HG03095 (cell line): ENCODE results near the gene ZNF521.
"Not testable (repeated sequence)": the region's sequence is repeated elsewhere in the genome, so short reads cannot be mapped to it uniquely, and the experiment has no call there.

Experiments
- ATAC-seq: cut with Tn5 transposase; IDR thresholded peaks from one replicate; pipeline ENCODE4 v1.9.1; 2021; ENCODE audit warnings: moderate library complexity; ENCODE audit not compliant: unreplicated experiment

The ZNF521 gene

DNA sequence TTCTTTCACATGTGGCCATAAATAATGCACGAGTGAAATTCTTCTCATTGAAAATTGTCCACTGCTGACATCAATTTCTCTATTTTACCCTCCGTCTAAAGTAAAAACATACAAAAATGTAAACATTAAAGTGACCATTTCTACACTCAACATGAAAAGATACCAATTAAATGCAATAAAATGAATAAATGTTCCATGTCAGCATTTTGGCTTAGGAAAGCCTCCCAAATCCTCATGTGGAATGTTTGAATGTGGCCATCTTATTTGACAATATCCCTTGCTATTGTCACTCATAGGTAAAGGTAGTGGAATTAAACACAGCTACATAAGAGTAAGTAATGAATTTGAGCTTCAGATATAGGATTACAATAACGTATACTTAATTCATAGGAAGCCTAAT lies 60.8 kb downstream of the ZNF521 start:
- no peak for ATAC-seq

- ATAC-seq = no peak
These were observed 62.9 kb downstream of the ZNF521 start for GRCh38 chr18:25289001-25289631.

GRCh38 chr18:25288340-25288938 lies 63.5 kb downstream of the ZNF521 start:
- no peak for ATAC-seq

GRCh38 chr18:25287106-25287505 lies 64.9 kb downstream of the ZNF521 start:
- no peak for ATAC-seq

DNA sequence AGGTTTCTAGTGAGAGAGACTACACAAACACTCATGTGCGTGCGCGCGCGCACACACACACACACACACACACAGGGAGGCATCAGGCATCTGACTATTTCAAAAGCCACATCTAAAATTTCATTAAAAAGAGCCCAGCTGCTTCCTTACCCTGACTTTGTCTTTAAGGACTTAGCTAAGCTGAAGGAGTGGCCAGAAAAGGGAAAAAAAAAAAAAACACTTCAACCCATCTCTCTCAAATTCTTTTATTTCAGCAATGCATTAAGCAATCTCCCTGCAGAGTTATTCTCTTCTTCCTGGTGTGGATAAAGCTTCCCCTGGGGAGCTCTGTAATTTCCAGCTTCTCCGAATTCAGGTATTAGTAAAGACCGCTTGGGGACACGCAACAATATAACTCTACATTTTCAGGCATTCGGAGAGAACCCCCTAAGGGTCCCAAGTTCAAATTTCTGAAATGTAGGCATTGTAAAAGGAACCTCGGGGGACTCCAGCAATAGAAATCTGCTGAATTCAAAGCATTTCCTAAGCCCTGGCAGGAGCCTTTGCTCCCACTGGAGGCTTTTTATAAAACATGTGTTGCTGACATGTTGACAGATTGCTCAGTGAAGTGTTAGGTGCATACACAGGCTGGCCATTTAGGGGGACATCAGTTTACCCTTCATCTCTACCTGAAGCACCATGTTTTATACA lies 67.0 kb downstream of the ZNF521 start:
- ATAC-seq = no peak

DNA sequence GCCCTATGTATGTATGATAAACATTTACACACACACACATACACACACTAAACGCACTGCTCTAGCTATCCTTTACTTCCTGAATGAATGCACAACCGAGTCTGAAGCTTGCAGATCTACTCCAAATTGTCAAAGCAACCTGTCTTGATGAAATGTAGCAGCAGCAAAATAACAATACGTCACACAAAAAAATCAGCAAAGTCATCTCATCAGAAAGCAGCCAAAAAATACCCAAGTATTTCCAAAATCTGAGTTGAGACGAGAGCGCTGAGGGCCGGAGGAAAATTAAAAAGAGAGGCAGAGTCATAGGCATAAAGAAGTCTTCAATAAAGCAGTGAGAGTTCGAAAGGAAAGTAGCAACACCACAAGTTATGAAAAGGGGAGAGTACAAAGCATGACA lies 67.7 kb downstream of the ZNF521 start:
- no peak for ATAC-seq

GRCh38 chr18:25283781-25284180 lies 68.2 kb downstream of the ZNF521 start:
- ATAC-seq = no peak

DNA sequence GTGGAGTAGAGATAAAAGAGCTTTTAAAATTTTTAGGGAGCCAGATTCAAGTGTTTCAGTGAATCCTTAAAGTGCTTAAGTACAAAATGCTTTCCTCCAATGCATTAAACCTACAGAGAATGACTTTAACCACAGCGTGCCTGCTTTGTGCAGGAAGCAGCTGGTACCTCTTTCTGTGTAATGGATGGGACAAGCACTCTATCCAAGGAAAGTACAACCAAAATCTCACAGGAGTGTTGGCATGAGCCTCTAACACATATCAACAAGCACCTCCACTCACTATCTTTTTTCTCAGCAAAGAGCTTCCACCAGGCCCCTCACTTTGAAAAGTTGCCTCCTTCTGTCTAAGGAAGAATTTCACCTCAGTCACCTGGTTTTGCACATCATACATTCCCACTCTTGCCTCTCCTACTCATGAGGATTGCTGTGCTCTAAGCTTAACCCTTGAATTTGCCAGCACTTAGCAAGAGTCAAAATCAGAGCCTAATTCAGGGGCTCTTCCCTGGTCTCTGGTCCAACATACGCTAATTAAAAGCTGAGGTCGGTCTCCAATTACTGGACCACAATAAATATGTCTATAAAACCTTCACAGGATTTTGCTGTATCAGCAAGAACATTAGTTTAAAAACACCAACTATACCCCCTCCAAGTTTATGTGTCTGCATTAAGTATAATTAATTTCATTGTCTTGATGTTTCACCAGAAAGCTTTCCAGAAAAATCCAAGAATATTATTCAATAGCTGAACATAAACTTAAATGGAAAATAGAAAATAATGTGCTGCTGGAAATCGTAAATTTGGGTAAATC lies 68.9 kb downstream of the ZNF521 start:
- no peak for ATAC-seq

DNA sequence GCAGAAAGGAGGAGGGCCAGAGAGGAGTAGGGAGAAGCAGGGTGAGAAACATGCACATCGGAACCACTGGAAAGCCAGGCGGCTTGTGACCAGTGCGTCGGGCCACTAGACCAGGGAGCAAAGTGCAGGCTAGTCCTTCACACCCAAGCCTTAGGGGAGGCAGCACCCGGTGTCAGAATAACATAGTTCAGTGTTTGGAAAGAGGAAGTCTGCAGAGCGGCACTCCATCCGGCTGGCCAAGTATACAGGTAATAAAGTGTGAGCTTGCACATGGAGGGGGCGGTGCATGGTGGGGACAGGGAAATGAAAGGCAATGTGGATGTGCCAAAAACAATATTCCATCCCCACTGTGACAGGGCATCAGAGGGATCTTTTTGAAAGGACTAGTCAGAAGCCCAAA lies 69.7 kb downstream of the ZNF521 start:
- ATAC-seq = no peak

- no peak for ATAC-seq
These were observed 70.4 kb downstream of the ZNF521 start for GRCh38 chr18:25281556-25281955.

DNA sequence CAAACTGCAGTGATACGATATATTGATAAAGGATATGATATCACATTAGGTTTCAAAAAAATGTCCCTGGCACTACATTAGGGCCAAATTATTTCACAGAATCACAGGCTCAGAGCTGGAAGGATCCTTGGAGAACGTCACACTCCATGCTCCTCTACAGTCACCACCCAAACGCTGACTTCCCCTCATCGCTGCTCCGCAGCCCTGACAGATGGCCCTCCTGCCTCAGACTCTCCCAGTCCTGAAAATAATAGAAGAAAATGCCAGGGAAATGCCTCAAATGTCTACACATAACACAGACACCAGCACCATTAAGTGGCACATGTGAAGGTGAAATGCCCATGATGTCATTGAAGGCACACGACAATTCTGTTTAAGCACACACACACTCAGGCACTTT lies 72.0 kb downstream of the ZNF521 start:
- ATAC-seq = no peak

GRCh38 chr18:25279556-25279955 lies 72.4 kb downstream of the ZNF521 start:
- no peak for ATAC-seq

DNA sequence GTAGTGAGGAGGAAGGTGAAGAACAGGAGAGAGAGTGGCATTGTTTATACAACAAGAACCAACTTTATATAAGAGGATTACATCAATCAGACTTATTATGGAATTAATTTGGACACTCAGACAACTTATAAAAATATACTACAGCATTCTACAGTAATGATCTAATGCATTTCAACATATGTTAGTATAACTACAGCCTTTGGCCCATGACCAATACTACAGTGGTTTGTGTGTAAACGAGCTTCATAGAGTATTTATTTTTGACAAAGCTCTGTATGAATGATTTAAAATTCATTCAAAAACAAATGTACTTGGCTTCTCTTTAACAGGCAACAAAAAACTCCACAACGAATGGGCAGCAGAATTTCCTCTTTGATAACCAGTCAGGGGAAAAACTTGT lies 72.8 kb downstream of the ZNF521 start:
- ATAC-seq = no peak

DNA sequence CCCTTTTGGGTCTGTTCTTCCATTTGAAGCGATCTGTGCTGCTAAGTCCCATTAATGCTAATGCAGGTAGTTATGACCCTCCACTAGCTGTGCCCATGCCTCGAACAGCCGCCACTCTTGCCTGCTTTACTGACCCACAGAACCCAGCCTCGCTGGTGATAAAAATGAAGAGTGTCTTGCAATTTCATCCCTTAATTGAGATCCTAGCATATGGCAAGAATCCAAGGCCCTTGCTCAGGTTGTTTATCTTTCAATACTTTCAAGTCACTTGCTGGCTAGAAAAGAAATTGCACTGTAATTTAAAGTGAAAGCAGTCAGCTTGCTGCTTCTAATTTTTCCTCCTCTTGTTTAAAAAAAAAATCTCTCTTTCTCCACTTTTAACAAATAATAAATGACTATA lies 73.6 kb downstream of the ZNF521 start:
- ATAC-seq = no peak

DNA sequence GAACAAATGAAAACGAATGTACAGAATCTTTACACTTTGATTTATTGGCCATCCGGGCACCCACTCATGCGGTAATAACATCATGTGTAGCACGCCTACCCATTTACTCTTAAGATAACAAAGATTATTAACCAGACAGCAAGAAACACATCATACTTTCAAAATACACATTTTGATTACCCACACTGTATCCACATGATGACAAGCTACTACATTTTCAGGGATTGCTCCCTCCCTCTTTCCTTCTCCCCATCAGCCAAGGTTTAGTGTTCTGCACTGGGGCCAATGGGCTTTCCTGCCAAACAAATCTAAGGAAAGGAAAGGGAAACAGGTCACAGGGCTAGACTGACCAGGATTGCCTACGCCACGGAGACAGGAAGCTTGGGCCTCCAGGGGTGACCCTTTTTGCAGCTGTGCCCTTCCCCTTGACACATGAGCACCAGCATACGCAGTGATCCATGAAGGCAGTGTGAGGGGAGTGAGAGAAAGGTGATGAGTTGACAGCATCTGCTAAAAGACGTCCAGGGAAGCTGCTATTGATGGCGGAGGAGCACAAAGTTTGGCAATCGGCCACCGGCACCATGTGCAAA lies 76.5 kb downstream of the ZNF521 start:
- no peak for ATAC-seq

GRCh38 chr18:25274926-25275325 lies 77.0 kb downstream of the ZNF521 start:
- no peak for ATAC-seq

GRCh38 chr18:25266931-25267527 lies 84.9 kb downstream of the ZNF521 start:
- ATAC-seq = not testable (repeated sequence)

- no peak for ATAC-seq
These were observed 89.0 kb downstream of the ZNF521 start for GRCh38 chr18:25262920-25263319.

DNA sequence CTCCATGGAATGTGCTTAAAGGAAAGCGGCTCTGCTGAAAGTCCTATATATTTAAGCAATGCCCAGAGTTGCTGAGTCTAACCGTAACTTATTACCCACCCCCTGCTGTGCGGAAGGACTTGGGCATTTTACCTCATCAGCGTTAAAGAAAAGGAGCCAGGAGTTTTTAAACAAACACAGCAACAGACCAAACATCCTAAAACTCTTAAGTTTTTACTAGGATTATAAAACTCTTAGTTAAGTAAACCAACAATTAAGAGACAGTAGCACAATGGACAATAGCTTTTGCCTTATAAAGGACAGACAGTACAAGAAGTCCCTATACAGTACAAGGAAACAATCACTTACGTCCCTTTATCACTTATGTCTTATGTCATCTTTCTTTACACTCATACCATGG lies 90.2 kb downstream of the ZNF521 start:
- ATAC-seq = no peak

GRCh38 chr18:25256439-25256838 lies 95.5 kb downstream of the ZNF521 start:
- ATAC-seq = no peak

DNA sequence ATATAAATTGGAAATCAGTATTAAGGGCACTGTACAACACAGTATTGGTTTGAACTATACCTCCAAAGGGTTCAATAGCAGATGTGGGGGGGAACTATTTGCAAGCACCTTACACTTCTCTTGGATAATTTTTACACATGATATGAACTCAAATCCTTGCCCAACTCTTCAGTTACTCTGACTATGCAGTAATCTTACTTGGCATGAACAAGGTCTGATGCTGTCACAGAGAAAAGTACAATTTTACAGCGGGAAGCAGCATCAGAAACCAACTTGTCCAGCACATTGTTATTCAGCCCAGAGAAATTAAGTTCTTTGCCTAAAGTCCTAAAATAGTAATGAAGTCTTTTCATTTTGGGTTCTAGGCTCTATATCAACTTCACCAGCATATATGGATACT lies 98.2 kb downstream of the ZNF521 start:
- ATAC-seq = no peak
